IPS-18c (cell line): ENCODE measurements around the gene RCL1.

Source experiments
- H3K4me3 ChIP-seq: 2 replicates; pipeline ENCODE4 v1.7.0; 2013; ENCODE audit warnings: low read depth, mild to moderate bottlenecking, low read length, moderate library complexity; ENCODE audit not compliant: insufficient read depth
- H3K9me3 ChIP-seq: one replicate; pipeline ENCODE4 v1.6.1; 2013; ENCODE audit warnings: mild to moderate bottlenecking, low read length, moderate library complexity; ENCODE audit not compliant: control insufficient read depth, insufficient read depth

RCL1 gene

DNA sequence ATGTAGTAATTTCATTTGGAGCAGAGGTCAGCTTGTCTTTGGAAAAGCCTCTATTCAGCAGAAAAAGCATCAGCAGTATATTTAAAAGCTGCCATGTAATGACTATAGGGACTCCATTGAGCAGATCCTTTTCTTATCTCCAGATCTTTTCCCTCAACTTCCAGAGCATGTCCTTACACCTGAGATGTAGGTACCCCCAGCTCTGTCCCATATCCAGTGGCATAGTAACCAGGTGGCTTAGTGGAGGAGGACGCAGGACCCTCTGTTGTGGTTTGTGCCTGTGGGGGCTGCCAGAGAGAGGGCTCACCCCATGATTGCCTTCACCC, 61.5 kb downstream of the RCL1 start:
- no peaks in the 10 kb centered on the region for H3K9me3 ChIP-seq
- H3K4me3 ChIP-seq = no peak overlapping the region

DNA sequence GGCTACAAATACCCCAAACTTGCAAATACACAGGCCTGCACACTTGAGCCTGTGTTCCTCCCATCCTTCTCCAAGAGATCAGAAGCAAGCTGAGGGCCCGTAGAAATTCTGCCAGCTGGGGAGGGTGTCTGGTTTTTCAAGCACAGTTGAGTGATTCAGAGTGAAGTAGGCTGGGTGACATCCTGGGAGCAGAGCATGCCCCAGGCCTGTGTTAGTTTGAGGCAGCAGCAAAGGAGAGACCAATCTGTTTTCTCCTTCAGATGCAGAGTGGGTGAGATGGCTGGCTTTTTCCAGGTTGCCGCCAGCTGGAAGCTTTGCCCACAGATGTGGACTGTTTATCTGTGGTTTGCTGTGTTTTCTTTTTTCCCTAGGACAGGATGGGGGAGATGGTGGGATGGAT, 63.1 kb downstream of the RCL1 start:
- no peak overlapping the region for H3K4me3 ChIP-seq
- H3K9me3 ChIP-seq = no peaks in the 10 kb centered on the region

DNA sequence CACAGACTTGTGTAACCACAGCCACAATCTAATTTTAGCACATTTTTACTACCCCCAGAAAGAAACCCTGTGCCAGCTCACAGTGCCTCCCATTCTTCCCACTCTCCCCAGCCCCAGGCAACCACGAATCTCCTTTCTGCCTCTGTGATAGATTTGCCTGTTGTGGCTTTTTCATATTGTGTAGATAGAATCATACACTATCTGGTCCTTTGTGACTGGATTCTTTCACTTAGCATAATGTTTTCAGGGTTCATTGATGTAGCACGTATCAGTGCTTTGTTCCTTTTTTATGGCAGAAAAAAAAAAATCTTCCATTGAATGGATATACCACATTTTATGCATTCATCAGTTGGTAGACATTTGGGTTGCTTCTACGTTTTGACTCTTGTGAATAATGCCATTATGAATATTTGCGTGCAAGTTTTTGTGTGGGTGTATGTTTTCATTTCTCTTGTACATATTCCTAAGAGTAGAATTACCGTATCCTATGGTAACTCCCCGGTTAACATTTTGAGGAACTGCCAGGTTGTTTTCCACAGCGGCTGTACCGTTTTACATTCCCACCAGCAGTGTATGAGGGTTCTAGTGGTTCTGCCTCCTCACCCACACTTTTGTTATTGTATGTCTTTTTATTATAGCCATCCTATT, 64.5 kb downstream of the RCL1 start:
- no peaks in the 10 kb centered on the region for H3K9me3 ChIP-seq
- no peak overlapping the region for H3K4me3 ChIP-seq

DNA sequence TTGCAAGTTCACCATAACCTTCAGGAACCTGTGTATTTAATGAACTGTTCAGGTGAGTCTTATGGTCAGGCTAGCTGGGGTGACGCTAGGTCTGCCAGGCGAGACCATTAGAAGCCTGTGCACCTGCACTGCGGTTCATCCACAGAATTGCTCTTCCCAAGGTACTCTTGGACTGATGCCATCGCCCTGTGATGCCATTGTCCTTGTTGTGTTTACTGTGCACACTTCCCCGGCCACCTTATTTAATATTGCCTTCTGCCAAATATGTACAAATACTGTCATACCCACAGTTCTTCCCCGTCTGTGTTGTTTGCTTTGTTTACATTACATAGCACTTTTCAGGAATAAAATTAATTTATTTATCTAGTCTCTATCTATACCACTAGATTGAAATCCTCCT, 66.3 kb downstream of the RCL1 start:
- no peaks in the 10 kb centered on the region for H3K9me3 ChIP-seq
- no peak overlapping the region for H3K4me3 ChIP-seq

DNA sequence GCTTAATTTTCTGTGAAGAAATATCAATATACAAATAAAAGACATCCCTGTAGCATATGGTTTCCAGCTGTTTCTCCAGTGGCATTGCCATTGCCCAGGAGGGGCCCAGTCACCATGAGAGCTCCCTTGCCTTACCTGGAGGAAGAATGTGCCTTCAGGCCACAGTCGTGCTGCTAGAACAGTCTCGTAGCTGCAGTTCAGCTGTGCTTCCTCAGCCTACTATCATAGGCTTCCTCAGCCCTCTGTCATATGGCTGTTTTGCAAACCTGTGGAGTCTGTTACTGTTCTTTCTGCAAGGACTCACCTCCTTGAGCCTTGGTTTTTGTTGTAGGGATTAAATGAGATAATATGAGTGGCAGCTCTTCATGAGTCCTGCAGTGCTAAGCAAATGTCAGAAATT, 67.6 kb downstream of the RCL1 start:
- H3K4me3 ChIP-seq = no peak overlapping the region
- H3K9me3 ChIP-seq = no peaks in the 10 kb centered on the region

DNA sequence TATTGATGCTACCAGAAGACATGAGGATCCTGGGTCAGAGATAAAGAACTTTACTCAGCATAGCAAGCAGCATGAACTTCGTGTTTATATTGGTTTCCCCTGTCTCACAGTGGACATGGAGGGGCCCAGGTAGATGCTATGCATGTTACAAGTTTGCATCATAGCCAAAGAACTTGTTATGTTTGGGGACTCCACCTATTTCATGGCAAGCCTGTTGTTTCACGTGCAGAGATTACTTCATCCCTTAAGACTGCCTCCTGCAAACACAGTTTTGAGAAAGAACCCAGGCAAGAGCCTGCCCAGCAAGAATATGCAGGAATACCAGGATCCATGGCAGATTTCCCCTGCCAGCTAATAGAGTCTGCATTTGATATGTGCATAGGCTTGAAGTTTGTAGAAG, 68.4 kb downstream of the RCL1 start:
- Histone ChIP-seq H3K9me3 (no peaks in the 10 kb centered on the region), H3K4me3 (no peak overlapping the region)

DNA sequence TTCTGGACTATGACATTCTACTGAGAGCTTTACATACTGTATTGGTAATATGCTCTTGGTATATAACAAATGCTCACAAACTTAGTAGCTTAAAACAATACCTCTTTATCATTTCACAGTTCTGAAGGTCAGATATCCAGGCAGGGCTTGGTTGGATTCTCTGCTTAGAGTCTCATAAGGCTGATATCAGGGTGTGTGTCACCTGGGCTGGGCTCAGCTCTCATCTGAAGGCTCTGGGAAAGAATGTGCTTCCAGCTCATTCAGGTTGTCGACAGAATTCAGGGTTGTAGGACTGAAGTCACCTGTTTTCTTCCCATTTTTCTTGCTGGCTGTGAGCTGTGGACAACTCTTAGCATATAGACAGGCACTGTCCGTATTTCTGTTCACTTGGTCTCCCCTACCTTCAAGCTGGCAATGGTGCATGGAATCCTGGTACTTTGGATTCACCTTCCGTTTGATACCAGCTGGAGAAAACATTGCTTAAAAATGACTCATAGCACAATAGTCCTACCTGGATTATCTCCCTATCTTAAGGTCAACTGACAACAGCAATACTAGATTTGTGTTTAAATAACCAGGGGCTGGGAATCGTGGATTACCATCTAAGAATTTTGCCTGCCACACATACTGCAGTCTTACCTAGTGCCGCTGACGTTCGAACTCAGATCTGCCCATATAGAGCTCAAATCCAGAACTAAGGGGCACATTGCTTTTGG, 69.2 kb downstream of the RCL1 start:
- no peaks in the 10 kb centered on the region for H3K9me3 ChIP-seq
- H3K4me3 ChIP-seq = no peak overlapping the region

DNA sequence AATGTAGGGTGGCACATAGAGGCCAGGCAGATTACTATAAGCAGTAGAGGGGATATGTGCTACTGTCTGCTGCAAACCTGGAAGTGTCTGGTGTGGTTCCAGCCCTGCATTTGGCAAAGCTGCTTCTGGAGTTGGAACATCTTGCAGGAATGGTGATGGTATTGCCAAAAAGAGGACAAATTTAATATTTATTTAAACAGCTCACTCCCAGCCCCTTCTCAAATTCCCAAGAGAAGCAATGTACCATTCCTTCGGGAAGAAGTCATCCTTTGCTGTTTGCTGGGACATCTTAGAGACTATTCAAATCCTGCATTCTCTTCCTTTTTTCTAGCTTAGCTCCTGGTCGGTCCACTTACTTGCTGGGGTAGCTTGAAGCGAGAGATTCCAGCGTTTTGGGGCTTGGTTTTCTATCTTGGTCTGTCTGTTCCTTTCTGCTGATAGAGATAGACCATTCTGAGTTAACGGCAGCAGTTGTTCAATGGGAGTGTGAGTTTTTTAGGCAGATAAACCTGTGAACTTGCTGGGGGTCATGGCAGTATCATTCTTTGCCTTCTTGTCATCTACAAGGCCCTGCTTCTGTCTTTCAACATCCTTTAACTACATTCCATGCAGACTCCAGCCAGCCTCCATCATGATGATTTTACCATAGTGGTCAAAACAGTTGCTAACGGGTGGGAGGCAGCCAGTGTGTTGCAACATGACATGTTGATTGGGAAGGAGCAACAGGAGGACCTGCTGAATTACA, 69.9 kb downstream of the RCL1 start:
- H3K4me3 ChIP-seq = no peak overlapping the region
- H3K9me3 ChIP-seq = no peaks in the 10 kb centered on the region

DNA sequence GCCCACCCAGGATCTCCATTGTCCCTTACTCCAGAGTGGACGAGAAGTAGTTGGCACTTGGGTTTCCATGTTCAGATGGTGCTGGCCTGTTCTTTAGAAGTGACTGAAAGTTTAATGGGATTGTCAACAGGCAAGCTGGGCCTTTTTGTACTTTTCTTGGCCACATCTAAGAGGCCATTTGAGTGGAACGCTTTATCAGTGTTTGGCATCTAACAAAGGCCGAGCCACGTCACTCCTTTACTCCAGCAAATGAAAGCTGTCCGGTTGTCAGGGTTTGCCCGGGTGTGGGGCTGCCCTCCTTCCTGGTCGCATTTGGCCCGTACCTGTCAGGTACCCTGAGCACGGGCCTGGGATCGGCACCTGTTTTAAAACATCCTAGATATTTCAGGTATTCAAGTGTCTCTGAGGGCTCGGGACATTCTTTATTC, 71.5 kb downstream of the RCL1 start:
- Histone ChIP-seq H3K4me3 (no peak overlapping the region), H3K9me3 (no peaks in the 10 kb centered on the region)

DNA sequence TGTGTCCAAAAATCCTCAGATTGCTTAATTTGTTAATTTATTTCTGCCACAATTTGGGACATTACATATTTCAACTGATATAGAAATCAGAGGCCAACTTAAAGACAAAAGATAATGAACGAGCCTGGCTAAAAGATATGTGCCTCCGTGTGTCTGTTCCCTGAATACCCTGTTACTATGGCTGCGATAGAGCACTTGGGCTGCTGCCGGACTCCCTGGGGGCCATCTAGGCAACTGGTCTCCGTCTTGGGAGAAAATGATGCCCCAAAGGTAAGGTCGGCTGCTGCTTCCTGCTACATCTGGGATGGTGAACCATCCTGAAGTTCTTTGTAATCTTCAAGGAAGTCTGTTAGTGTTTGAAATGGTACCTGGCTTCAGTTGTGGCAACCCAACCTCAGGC, 72.0 kb downstream of the RCL1 start:
- Histone ChIP-seq H3K4me3 (no peak overlapping the region), H3K9me3 (no peaks in the 10 kb centered on the region)

DNA sequence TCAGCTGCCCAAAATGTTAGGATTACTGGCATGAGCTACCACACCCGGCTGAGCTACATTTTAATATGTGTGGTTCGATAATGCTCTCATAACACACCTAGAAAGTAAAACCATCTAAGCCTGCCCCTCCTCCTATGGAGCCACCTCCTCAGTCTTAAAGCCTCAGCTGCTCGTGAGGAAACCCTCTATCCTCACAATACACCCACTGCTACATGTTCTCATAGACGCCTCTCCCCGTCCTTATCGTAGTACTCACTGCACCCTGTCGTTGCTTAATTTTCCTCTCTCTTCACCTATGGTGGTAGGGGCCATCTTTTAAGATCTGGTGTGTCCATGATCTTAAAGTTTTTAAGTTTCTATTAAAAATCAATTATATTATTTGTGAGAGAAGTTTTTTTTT, 72.9 kb downstream of the RCL1 start:
- no peaks in the 10 kb centered on the region for H3K9me3 ChIP-seq
- no peak overlapping the region for H3K4me3 ChIP-seq

DNA sequence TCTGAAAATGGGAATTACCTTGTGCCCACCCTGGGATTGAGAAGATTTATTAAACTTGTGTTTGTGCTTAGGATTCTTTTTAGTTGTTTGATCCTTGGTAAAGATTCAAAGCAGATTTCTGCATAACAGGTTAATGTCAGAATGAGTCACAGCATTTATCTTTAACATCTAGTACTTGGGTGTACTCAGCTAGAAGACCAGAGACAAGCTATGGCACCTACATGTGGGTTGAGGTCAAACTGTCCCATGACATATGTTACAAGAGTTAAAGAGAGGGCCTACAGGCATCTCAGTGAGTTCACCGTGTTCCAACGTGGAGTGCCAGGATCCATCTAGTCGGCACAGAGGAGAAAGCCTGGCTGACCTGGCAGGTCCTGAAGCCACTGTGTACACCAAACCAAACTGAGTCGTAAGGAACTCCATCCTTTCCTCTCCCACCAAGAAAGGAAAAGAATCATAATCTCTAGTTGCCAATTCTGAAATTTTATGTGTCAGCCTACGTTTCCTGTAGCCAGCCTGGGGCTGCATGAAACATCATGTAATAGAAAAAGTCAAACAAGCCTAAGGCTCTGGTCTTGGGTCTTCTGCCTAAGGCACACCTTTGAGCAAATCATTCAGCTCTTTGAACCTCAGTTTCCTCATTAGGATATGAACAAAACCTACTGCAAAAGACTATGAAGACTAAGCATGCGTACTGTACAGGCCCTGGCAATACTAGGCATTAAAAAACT, 73.7 kb downstream of the RCL1 start:
- no peaks in the 10 kb centered on the region for H3K9me3 ChIP-seq

DNA sequence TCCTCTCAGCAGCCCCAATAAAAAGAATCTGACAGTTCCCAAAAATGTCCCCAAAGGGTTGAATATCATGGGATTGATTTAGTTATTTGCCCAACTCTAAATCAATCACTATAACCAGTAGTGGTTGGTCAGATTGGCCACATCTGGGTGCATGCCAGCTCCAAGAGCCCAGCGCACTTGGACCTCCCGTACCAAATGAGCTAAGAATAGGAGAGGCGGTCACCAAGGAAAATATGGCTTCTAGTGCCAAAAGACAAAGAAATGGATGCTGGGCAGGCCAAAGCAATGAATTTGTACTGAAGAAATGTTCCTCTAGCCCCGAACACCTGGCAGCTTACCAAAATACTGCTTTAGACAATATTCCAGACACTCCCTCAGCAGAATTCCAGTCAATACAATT, 80.3 kb downstream of the RCL1 start:
- no peak overlapping the region for H3K4me3 ChIP-seq
- H3K9me3 ChIP-seq = no peaks in the 10 kb centered on the region

More for the DNA sequence above, 73.7 kb downstream of the RCL1 start:
- H3K4me3 ChIP-seq = no peak overlapping the region

DNA sequence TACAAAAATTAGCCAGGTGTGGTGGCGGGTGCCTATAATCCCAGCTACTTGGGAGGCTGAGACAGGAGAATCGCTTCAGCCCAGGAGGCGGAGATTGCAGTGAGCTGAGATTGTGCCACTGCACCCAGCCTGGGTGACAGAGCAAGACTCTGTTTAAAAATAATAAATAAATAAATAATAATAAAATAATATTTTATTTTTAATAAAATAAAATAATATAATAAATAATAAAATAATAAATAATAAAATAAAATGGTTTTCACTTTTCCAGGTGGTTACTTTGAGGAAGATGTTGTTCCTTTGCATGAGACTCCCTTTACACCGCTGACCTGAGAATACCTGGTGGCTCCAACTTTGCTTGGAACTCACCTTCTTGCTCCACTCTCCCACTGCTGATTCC, 82.8 kb downstream of the RCL1 start:
- no peak overlapping the region for H3K4me3 ChIP-seq
- no peaks in the 10 kb centered on the region for H3K9me3 ChIP-seq

DNA sequence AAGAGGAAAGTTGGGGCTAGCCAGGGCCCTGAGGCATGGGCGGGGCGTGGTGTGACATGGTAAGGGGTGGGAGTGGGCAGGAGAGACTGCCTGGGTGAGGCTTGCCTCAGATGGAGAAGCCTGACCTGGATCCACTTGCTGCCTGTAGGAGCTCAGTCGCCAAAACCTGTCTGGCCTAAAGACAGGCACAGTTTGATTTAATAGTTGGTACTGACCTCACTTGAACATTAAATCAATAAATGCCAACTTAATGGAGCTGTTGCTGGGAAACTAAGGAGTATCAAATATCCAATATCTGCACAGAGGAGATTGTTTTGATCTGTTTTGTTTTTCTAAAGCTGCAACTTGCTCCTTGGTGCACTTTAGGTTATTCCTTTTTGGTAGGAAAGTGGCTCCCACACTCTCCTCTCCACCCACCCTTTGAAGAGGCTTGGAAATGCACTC, 86.4 kb downstream of the RCL1 start:
- H3K4me3 ChIP-seq = no peak overlapping the region
- H3K9me3 ChIP-seq = no peaks in the 10 kb centered on the region

DNA sequence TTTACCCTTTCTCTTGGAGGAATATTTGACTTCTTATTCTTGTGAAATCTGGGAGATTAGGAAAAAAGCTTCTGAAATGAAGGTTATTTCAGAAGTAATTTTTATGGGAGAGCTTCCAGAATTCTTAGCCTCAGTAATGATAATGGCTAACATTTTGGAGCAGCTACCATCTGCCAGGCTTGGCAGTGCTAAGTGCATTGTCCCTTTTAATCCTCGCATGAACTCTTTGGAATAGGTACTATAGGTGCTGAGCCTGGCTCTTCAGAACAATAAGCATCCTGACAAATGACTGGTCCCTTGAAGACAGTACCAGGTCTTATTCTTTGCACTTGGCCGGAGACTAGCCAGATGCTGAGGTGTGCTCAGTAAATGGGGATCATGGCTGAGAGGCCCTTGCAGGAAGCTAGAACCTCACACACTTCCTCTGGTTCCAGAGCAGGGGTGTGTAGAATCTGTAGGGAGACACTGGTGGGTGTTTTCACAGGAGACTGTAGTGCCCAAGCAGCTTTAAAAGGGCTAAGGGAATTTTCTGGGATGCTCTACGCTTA, 90.7 kb downstream of the RCL1 start:
- H3K4me3 ChIP-seq = no peak overlapping the region
- no peaks in the 10 kb centered on the region for H3K9me3 ChIP-seq

DNA sequence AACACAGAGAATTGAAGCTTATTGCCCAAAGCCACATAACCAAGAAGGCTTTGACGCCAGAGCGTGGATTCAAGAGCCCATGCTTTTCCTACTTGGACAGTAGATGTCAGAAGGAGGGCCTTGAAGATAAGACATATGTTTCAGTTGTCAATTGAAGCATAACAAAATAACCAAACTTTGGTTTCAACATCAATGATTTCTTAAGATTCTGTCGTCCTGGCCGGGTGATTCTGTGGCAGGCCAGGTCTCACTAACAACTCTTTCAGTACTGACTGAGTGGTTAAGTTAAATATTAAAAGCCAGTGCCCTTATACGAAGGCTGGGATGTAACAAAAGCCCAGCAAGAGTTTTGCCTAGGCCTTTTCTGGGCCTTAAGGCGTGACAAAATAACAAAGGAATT, 94.0 kb downstream of the RCL1 start:
- Histone ChIP-seq H3K9me3 (no peaks in the 10 kb centered on the region), H3K4me3 (no peak overlapping the region)
